EH (cell line): ENCODE measurements around the gene KLC1.
"Not testable (repeated sequence)": the region's sequence is repeated elsewhere in the genome, so short reads cannot be mapped to it uniquely, and the experiment has no call there.

Experiments
- DNase-seq: peaks from one replicate; pipeline ENCODE4 v3.0.0-alpha.2; 2015; ENCODE audit warnings: low read depth

The KLC1 gene

DNA sequence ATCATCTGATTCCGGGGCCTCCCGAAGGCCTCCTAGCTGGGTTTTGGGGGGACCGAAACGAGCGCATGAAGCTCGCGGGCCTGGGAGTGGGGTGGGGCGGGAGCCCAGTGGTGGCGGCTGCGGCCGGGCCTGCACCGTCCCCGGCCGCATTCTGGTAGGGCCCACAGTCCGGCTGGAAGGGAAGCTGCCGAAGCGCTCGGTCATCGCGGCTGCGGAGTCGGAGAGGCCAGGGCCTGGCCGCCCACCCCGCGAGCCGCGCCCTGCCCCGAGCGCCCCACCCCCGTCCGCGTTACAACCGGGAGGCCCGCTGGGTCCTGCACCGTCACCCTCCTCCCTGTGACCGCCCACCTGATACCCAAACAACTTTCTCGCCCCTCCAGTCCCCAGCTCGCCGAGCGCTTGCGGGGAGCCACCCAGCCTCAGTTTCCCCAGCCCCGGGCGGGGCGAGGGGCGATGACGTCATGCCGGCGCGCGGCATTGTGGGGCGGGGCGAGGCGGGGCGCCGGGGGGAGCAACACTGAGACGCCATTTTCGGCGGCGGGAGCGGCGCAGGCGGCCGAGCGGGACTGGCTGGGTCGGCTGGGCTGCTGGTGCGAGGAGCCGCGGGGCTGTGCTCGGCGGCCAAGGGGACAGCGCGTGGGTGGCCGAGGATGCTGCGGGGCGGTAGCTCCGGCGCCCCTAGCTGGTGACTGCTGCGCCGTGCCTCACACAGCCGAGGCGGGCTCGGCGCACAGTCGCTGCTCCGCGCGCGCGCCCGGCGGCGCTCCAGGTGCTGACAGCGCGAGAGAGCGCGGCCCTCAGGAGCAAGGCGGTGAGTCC is at the start of gene KLC1:
KLC1 (plus strand) TSS at position 528 of the 819 bp plus-strand sequence. CDS start 25,354 bp downstream, outside the sequence.
- DNase-seq, result peak; percentile 72

DNA sequence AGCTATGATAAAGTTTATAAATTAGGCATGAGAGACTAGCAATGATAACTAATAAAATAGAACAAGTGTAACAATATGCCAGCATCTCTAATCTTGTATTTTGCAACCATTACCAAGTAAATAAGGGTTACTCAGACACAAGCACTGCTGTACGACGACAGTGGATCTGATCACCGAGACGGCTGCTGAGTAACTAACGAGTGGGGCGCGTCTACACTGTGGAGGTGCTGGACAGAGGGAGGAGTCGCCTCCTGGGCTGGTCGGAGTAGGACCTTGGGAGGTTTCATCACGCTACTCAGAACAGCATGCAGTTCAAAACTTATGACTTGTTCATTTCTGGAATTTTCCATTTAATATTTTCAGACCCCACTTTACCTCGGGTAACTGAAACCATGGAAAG is 47.8 kb upstream of the KLC1 start:
- no peak for DNase-seq

DNA sequence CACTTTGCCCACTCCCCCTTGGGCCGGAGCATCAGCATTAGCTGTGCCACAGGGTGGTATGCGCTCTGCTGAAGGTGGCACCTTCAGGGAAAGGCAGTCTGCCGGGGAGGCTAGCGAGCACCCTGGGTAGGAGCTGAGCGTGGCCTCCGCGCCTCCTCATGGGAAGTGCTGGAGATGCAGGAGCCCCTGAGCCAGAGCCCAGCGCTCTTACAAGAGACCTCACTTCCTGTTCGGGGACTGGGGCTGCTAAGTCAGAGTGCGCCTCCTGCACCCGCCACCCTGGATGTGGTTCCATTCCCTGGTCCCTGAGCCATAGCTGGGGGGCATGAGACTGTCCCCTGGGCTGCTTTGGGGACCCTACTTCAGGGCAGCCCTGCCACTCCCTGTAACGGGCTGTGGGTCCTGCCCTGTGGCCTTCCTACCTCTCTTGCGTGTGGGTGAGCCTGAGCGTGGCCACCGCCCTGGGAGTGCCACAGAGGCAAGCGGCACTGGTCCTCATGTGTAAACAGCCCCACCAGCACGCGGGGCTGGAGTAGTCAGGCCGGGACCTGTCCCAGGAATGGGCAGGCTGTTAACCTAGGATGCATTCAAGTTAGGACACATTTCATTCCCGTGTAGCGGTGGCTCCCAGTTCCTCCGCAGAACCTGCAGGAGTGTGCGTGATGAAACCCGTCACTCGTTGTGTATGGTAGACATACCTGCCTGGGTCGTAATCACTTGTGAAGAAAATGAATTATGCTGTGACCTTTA is 46.9 kb upstream of the KLC1 start:
- DNase-seq, result no peak

DNA sequence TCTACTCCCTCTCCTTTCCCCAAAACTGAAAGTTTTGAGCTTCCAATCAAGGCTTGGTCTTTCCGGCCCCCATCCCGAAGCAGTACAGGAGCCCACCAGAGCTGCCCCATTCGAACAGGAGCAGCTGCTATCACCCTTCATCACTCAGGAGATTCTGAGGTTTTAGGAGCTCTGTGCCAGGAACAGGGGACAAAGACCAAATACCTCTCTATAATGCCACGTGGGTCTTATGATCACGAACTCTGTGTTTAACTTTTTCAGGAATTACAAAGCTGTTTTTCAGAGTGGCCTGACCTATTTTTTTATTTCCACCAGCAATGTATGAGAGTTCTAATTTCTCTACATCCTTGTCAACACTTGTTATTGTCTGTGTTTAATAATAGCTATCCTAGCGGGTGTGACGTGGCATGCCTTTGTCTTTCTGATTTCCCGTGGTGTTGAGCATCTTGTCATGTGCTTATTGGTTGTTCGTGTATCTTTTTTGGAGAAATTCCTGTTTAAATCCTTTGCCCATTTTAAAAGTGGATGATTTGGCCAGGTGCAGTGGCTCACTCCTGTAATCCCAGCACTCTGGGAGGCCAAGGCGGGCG is 44.6 kb upstream of the KLC1 start:
- no peak for DNase-seq

DNA sequence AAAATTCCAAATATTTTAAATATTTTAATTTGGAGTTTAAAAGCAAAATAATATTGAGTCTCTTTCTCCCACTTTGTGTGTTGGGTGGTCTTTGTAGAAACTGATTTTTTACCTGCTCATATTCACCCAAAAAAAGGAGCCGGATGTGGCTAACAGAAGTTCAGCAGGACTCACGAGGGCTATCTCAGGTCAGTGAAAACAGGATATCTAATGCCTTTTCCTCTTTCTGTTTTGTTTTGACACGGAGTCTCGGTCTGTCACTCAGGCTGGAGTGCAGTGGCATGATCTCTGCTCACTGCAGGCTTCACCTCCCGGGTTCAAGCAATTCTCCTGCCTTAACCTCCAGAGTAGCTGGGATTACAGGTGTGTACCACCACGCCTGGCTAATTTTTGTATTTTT is 35.4 kb upstream of the KLC1 start:
- no peak for DNase-seq

DNA sequence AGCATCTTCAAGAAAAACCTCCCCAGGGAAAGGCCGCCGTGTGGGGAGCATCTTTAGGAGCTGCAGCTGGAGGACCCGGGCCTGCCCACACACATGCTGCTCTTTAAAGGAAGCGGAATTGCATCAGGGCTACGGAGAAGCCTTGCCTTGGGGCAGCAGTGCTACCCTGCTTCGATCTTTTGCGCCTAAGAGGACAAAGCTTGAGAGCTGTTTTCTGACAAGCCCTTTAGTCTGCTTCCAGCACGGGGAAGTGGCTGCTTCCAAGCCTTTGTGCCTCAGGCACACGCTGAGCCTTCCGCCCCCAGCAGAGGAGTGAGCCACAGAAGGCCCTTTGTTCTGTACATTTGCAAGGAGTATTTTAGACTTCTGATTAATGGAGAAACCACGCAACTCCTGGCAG is 34.7 kb upstream of the KLC1 start:
- peak; percentile 83 for DNase-seq

DNA sequence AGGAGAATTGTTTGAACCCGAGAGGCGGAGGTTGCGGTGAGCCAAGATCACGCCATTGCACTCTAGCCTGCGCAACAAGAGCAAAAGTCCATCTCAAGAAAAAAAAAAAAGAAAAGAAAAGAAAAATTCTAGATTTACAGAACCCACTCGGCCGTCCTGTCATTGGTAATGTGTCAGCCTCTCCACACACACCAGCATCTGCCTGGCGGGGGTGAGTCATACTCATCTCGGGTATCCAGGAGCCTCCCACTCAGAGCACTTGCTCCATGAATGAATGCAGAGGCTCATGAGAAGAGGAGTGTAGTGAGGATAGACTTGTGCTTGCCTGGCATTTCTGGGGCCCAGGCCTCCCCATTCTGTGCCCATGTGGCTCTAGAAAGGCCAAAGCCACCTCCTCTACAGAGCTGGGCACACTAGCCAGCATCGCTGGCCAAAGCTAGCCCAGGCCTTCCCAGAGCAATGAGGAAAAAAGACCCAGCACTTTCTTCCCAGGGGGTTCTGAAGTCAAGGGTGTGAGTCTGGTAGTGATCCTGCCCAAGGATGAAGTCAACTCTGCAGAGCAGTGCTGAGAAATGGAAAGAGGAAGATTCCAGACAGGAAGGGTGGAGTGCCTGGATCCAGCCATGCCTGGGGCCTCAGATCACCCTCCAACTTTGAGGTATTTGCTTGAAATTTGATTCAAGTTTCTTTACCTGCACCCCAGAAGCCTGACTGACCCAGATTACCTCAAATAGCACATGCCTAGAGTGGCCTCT is 31.2 kb upstream of the KLC1 start:
- peak; percentile 90 for DNase-seq

DNA sequence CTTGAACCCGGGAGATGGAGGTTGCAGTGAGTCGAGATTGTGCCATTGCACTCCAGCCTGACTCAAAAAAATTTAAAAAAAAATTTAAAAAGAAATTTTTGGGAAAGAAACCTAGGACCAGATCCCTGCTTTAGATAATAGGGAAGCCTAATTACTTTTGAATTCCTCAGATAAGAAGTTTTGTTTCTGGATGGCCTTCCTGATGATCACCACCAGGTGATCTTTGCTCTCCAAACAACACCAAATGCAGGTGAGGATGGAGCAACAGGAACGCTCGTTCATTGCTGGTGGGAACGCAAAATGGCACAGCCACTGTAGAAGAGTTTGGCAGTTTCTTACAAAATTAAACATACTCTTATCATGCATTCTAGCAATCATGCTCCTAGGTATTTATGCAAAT is 28.5 kb upstream of the KLC1 start:
- no peak for DNase-seq

DNA sequence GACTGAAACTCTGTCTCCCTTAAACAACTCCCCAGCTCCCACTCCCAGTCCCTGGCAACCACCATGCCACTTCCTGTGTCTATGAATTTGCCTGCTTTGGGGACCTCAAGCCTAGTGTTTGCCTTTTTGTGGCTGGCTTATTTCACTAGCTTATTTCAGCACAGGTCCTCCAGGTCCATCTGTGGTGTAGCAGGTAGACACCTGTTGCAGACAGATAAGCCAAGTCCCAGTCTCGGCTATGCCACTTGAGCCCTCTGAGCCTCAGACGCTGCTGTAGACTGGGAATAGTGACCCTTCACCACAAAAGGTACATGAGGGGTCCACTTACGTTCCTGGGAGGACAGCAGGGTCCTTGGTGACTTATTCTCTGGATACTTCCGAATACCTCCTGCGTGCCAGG is 24.4 kb upstream of the KLC1 start:
- DNase-seq, result no peak

DNA sequence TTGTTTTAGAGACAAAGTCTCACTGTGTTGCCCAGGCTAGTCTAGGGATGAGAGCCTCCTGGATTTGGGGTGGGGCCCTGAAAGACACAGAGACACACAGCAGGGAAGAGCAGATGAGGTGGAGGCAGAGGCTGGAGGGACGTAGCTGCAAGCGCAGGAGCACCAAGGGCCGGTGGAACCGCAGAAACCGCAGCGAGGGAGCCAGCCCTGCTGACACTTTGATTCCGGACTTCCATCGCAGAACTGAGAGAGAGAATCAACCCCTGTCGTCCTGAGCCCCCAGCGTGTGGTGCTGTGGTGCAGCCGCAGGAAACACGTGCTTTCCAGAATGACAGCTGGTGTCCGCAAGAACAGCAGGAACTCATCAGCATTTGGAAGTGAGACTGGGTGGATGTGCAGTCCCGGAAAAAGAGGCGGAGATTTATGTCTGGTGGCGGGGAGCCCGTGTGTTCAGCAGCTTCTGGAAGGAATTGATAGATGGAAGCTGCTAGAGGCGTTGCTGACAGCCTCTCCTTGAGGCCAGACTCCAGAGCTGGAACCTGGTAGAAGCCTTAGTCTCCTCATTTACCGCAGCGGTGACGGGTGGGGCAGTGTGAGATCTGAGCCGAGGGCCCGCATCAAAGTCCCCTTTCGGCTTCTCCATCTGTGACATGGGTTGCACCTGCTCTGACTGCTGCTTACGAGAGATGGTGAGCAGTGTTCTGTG is 21.9 kb upstream of the KLC1 start:
- peak; percentile 95 for DNase-seq

DNA sequence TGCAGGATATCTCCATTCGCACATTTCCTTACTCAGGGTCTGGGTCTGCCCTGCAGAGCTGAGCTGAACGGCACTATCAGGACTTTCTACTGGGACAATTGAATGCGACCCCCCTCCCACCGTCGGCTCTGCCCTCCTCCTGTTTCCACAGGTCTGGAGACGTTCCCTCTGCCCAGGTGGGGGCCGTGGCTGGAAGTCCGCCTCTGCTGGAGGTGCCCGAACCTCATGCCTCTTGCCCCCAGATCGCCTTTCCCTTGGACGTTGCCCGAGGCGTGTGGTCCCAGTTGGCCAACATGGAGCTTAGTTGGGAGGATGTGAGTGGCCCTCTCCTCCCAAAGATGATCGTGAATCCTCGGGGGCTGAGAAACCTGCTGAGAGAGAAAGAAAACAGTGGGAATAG is 21.2 kb upstream of the KLC1 start:
- no peak for DNase-seq

DNA sequence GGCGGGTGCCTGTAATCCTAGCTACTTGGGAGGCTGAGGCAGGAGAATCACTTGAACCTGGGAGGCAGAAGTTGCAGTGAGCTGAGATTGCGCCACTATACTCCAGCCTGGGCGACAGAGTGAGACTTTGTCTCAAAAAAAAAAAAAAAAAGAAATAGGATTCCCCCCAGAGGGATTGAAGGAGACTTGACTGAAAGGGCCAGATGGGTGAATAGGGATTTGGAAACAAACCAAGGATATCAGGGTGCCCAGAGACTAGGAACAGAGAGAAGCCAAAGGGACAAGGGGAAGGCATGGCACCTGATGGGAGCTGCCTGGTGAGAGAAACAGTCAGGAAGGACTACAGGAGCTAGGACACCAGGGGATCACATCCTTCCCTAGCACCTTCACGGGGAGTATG is 19.9 kb upstream of the KLC1 start:
- DNase-seq, result not testable (repeated sequence)

DNA sequence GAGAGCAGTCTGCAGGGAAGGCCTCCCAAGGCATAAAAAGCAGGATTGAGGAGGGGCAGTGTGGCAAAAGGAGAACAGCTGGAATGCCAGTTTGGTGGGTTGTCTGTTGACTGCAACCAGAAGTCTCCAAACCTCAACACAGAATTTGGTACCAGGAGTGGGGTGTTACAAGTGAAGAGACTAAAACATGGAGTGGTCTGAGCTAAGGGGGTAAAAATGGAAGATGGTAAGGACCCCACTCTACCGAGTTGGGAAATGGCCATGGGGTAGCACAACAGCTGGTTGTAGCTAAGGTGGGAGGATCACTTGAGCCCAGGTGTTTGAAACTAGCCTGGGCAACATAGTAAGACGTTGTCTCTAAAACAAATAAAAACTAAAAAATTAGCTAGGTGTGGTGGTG is 17.8 kb upstream of the KLC1 start:
- no peak for DNase-seq

DNA sequence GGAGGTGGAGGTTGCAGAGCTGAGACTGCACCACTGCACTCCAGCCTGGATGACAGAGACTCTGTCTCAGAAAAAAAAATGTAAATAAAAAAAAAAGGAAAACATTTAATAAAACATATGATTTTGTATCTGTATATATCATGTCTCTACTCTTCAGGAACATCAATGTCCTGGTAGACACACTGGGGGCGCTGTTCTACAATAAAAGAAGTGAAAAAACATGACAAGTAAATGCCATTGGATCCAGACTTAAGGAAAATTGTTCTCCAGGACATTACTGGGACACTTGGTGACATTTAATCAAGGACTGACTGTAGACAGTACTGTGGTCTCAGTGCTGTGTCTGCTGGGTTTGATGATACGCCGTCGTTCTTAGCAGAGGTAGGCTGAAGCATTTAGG is 15.5 kb upstream of the KLC1 start:
- no peak for DNase-seq

DNA sequence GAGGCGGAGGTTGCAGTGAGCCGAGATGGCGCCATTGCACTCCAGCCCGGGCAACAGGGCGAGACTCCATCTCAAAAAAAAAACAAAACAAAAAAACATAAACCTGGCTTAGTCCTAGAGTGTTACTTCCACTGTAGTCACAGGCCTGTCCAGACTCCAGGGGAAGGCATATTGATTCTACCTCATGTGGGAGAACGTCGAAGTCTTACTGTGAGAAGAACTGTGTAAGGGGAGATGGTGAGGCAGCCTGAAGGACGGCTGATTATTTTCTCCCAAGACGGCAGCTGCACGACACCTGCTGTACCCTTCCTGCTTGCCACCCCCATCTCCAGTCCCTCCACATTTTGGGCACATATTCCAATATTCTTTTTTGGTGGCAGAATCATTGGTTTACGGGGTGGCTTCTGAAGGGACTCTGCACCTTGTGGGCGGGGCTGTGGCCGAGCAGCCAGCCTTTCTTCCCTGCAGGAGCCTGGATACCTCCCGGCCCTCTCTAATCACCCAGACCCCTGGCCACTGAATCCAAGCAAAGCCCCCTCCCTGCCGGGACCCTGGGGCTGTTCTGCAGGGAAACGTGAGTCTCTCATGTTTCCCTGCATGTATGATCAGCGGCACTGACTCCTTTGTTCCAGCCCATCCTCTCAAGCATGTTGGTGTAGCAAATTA is 12.2 kb upstream of the KLC1 start:
- no peak for DNase-seq

DNA sequence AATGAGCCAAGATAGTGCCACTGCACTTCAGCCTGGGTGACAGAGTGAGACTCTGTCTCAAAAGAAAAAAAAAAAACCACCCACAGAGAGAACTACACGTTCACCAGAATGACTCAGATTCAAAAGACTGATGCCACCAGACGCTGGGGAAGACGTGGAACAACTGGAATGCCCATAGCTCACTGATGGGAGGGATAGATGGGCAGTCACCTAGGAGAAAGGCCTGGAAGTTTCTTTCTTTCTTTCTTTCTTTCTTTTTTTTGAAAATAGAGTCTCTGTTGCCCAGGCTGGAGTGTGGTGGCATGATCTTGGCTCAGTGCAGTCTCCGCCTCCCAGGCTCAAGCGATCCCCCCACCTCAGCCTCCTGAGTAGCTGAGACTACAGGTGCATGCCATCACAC is 10.0 kb upstream of the KLC1 start:
- DNase-seq, result peak; percentile 69

DNA sequence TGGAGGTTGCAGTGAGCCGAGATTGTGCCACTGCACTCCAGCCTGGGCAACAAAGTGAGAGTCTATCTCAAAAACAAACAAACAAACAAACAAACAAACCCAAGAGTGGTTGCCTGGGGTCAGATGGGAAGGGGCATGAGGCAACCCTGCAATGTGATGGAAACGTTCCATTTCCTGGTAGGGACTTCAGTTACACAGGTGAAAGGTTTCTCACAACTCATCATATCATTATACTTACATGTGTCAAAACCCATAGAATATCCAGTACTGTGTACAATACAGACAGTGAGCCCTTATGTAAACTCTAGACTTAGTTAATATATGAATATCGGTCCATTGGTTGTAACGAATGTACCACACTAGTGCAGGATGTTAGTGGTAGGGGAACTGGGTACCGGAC is 7.2 kb upstream of the KLC1 start:
- no peak for DNase-seq

DNA sequence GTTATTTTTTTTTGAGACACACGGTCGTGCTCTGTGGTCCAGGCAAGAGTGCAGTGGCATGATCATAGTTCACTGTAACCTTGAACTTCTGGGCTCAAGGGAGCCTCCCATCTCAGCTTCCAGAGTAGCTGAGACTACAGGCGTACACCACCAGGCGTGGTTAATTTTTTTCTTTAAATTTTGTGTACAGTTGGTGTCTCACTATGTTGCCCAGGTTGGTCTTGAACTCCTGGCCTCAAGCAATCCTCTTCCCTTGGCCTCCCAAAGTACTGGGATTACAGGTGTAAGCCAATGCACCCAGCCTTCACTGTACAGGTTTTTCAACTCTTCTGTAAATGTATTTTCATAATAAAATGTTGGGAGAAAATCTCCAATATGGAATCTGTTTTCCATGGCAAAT is 5.7 kb upstream of the KLC1 start:
- DNase-seq, result no peak

DNA sequence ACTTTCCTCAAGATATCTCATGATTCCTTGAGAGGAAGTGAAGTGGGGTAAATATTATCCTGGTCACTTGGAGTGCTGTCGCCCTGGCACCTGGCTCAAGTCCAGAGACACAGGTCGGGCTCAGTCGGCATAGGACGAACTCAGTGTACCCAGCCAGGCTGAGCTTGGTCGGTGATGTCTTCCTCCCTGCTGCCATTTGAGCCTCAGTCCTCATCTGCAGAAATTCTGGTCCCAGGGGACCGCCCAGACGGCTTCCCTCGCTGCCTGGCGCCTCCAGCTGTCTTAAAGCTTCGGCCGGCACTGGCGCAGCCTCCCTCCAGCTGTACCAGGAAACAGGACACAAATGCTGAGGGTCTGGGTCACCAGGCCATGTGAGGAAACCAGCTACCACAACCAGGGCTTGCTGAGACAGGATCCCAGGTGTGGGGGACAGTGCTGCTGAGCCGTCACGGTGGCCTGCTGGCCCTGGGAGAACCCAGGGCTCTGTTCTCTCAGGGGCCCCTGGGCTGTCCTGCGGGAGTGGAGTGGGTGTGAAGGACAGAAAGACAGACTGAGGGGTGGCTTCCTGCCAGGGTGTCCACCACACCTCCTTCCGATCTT is 5.0 kb upstream of the KLC1 start:
- no peak for DNase-seq

DNA sequence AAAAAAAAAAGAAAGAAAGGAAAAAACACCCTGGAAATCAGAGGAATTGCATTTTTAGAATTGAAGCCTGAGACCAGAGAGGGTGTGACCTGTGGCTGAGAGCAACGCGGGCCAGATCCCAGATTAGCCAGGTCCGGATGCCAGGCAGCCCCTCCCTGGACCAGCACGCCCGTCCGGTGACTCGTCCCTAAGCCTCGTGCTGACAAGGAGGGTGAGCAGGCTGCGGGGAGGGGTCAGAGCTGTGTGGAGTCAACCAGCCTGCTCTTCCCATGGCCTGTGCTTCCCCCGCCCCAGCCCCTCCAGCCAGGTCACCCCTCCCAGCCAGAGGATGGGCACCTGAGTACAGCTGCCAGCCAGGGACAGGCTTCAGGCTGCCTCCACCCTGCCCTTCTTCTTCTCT is 4.2 kb upstream of the KLC1 start:
- peak; percentile 87 for DNase-seq
